ENCODE data around the gene MOV10.
"Not testable (repeated sequence)": the region's sequence is repeated elsewhere in the genome, so short reads cannot be mapped to it uniquely, and the experiment has no call there.

MOV10 gene

DNA sequence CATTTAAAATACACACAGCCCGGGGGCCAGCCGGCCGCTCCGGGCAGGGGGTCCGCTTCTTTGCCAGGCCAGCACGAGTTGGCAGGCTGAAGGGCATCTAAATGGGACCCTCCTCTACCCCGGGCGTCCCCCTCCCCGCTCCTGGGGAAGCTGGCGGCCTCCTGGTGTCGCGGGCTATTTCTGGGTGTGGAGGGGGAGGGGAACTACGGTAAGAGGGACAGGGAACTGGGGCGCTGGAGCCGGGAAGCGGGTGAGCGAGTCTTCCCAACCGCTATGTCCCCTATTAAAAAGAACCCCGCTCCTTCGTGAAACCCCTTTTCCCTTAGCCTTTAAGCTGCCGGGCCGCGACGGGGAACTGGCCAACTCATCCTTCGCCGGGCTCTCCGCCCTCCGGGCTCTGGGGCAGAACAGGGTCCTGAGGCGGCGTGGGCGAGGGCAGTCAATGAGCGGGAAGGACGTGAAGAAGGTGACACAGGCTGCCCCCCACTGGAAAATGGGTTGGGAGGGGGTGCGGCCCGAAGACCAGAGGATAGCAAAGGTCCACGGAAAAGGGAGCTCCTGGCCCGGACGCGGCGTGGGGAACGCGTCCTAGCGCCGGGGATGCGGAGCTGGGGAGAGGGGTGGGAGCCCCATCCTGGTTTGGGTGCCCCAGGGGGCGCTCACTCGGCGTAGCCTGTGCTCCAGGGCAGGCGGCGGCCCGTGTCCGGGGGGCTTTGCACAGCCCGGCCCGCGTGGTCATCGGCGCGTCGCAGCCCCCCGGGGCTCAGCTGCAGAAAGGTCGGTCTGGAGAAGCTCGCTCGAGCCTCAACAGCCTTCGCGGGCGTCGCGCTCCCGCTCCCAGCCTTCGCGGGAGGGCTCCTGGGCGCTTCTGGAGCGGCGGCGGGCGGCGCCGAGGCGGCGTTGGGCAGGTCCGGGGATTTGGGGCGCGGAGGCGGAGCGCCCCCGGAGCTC, 40.1 kb downstream of the MOV10 start:
- peak; percentile 51 to 65 (median 57) for DNase-seq

- peak; percentile 99 to 100 (median 99) for DNase-seq
Observed at GRCh38 chr1:112715264-112716053, 41.0 kb downstream of the MOV10 start, which contains the start of gene PPM1J. PPM1J (minus strand) TSS chr1:112715332; CDS start chr1:112715301, 31 bp downstream.

DNA sequence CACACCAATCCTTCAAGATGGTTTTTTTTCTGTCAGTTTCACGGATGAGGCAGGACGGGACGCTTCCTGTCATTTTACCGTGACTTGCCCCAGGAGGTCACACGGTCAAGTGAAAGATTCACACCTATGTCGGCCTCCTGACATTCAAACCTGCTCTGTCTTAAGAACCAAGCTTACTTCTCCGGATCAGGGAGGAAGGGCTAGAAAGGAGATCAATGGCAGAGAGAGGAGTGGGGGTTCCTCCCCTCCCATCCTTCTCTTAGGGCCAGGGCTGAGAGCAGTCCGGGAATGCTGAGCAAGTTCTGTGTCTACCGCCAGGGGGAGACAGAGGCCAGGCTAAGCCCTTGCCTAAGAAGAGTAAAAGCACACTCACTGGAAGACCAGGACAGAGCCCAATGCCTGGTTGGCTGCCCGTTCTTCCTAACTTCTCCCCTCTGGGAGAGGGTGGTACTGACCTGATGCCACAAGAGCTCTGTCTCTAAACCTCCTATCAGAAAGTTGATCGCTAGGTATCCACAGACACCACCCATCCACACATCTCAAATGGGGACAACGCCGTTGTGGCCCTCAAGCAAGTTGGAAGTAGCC, 41.8 kb downstream of the MOV10 start:
- DNase-seq, result peak; percentile 93 to 95 (median 94)

GRCh38 chr1:112717263-112717873, 42.9 kb downstream of the MOV10 start:
- peak; percentile 58 to 64 (median 61) for DNase-seq

- peak; percentile 91 to 97 (median 95) for DNase-seq
Observed at GRCh38 chr1:112718691-112719418, 44.4 kb downstream of the MOV10 start.

GRCh38 chr1:112719706-112720105, 45.2 kb downstream of the MOV10 start:
- no peak for DNase-seq

DNA sequence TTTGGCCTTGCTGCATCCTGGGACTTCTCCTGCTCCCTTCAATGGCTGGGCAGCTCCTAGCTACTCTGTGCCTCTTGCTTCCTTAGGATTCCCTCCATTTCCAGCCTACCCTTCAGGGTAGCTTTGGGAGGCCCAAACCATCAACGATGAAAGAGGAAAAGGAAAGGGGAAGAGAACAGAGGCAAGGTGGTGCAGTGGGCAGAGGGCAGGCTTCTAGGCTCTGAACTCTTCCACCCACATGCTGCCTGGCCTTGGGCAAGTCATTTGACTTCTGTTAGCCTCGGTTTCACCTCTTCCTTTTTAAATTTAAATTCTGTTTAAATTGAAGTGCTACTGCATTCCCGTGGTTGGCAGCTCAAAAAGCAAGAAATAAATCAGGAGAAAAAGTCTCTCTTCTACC, 46.3 kb downstream of the MOV10 start:
- peak; percentile 58 to 67 (median 65) for DNase-seq

GRCh38 chr1:112721294-112721693, 46.8 kb downstream of the MOV10 start:
- not testable (repeated sequence) for DNase-seq

DNA sequence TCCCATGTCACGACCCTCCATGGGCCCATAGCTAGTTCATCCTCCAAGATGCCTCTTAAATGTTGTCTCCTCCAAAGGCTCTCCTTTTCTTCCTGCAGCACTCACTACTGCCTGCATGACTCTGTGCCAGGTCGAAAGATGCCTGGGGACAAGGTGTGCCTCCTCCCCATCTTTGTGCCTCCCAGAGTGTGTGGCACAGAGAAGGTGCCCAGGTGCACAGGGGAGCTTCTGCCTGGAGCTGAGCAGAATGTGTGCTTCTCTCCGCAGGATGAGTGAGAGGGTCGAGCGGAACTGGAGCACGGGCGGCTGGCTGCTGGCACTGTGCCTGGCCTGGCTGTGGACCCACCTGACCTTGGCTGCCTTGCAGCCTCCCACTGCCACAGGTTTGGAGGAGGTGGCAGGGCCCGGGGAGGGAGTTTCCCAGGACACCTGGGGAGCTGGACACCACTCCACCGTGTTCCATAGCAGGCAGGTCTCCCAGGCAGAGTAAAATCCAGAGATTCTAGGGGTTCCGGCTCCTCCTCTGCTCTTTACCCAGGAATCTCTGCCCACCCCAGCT, 47.6 kb downstream of the MOV10 start:
- DNase-seq, result no peak

- DNase-seq, result peak; percentile 77 to 81 (median 80)
Observed at GRCh38 chr1:112722601-112723510, 48.4 kb downstream of the MOV10 start.

GRCh38 chr1:112723511-112723839, 49.0 kb downstream of the MOV10 start:
- DNase-seq, result no peak

DNA sequence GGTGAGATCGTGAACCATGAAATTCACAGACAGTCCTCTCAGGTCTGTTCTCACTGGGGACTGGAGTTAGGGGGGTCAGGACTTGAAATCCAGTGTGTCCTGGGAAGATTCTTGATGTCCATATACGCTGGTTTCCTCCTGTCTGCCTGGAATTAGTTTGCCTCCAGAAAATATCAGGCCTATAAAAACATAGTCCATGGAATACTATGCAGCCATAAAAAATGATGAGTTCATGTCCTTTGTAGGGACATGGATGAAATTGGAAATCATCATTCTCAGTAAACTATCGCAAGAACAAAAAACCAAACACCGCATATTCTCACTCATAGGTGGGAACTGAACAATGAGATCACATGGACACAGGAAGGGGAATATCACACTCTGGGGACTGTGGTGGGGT, 49.8 kb downstream of the MOV10 start:
- not testable (repeated sequence) for DNase-seq

DNA sequence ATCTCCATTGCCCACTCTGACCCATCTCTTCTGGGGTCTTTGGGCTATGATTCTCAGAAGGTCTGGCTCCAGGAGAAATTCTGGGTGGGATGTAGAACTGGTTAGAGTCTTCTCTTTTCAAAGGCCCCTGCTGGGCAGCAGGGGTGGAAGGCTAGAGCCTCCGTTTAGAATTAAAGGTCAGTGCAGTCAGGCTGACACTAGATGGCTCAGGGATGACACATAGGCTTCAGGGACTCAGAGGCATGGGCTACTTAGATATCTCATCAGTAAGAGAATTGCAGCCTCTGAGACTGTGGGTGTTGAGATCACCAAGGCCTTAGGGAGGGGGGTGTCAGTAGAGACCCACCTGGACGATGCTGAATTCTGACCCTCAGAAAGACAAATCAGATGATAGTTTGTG, 53.3 kb downstream of the MOV10 start:
- DNase-seq, result peak in 1 of 3 donors; percentile 42

DNA sequence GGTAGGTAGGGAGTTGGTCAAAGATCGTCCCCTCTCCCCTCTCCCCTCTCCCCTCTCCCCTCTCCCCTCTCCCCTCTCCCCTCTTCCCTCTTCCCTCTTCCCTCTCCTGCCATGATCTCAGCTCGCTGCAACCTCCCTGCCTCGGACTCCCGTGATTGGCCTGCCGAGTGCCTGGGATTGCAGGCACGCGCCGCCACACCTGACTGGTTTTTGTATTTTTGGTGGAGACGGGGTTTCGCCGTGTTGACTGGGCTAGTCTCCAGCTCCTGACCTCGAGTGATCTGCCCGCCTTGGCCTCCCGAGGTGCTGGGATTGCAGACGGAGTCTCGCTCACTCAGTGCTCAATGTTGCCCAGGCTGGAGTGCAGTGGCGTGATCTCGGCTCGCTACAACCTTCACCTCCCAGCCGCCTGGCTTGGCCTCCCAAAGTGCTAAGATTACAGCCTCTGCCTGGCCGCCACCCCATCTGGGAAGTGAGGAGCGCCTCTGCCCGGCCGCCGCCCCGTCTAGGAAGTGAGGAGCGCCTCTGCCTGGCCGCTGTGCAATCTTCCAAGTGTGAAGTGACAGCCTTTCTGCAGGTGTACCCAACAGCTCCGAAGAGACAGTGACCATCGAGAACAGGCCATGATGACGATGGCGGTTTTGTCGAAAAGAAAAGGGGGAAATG, 54.0 kb downstream of the MOV10 start:
- not testable (repeated sequence) for DNase-seq

DNA sequence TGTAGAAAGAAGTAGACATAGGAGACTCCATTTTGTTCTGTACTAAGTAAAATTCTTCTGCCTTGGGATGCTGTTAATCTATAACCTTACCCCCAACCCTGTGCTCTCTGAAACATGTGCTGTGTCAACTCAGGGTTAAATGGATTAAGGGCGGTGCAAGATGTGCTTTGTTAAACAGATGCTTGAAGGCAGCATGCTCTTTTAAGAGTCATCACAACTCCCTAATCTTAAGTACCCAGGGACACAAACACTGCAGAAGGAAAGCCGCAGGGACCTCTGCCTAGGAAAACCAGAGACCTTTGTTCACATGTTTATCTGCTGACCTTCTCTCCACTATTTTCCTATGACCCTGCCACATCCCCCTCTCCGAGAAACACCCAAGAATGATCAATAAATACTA, 54.6 kb downstream of the MOV10 start:
- DNase-seq, result not testable (repeated sequence)

DNA sequence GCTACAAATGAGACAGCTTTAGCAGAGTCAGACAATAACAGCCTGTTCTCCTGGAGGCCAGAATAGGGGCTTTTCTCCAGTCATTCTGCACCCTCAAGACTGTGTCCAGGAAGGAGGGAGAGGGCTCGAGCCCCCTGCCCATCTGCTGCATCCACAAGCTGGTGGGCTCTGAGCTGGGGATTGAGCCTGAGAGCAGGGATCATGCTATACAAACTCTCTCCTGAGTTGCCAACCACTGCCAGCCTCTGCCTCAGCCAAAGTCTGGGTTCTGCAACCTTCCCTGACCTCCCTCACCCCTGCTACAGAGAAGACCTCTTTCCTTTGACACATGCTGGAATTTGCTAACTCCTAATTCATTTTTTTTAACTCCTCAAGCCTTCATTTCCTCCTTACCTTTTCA, 55.5 kb downstream of the MOV10 start:
- DNase-seq, result no peak

GRCh38 chr1:112731451-112731850, 57.0 kb downstream of the MOV10 start:
- no peak for DNase-seq

GRCh38 chr1:112735752-112736151, 61.3 kb downstream of the MOV10 start:
- peak; percentile 72 to 93 (median 91) for DNase-seq

- DNase-seq, result no peak
Observed at GRCh38 chr1:112737573-112737972, 63.1 kb downstream of the MOV10 start.
